OCI-LY7 (cell line): ENCODE data around the gene EEIG1.

ENCODE experiments used
- CTCF ChIP-seq: fragments of 200-600 bp; sonication (generic); conservative IDR thresholded peaks from 2 replicates; pipeline ENCODE4 v1.5.1; 2014; ENCODE audit warnings: mild to moderate bottlenecking, antibody characterized with exemption, low read length, moderate library complexity, mixed read lengths
- EZH2phosphoT487 ChIP-seq: fragments of 200-600 bp; sonication (generic); IDR thresholded peaks from 2 replicates; pipeline ENCODE4 v1.6.1; 2018; ENCODE audit warnings: low read depth, borderline replicate concordance, mild to moderate bottlenecking, mixed run types, antibody characterized with exemption, low read length, moderate library complexity, mixed read lengths

GRCh38 chr9:127953768-127954505 lies 26.9 kb downstream of the EEIG1 start:
- TF ChIP-seq CTCF (no peak), EZH2phosphoT487 (no peak)
